Type B pancreatic cell (in vitro differentiated cells): Measurements from ENCODE around the gene TCF3. TPM values are rescaled to one million over a fixed set of nuclear protein-coding genes. Genes with fewer than 3 reads are reported as not detected.

Experiments used
- DNase-seq: peaks from one replicate; pipeline ENCODE4 v3.0.0; 2021; ENCODE audit warnings: mixed read lengths; ENCODE audit not compliant: unreplicated experiment; ENCODE audit errors: extremely low spot score
- H3K27ac Mint-ChIP-seq: 2 replicates; pipeline ENCODE4 v1.8.0; 2021; ENCODE audit warnings: mild to moderate bottlenecking, mixed read lengths
- H3K27me3 Mint-ChIP-seq: 2 replicates; pipeline ENCODE4 v1.8.0; 2021; ENCODE audit warnings: mixed read lengths
- H3K36me3 Mint-ChIP-seq: 2 replicates; pipeline ENCODE4 v1.8.0; 2021; ENCODE audit warnings: mixed read lengths
- H3K4me1 Mint-ChIP-seq: one replicate; pipeline ENCODE4 v1.8.0; 2021; ENCODE audit warnings: mixed read lengths; ENCODE audit not compliant: unreplicated experiment
- H3K4me3 Mint-ChIP-seq: 2 replicates; pipeline ENCODE4 v1.8.0; 2021; ENCODE audit warnings: mild to moderate bottlenecking, mixed read lengths
- H3K9me3 Mint-ChIP-seq: 2 replicates; pipeline ENCODE4 v1.8.0; 2021; ENCODE audit warnings: mixed read lengths
- total RNA-seq: library from RNA; stranded (reverse); gene quantifications from 2 replicates; pipeline ENCODE4 v1.2.1, GENCODE V29; 2021; ENCODE audit warnings: low replicate concordance
- TF ChIP-seq, protein P1 (sequence below): fragments of 200-600 bp; sonication (generic); conservative IDR thresholded peaks from 2 replicates; pipeline ENCODE4 v1.5.0; 2021; ENCODE audit warnings: antibody characterized with exemption, mild to moderate bottlenecking

TCF3 gene
- total RNA-seq, 1 donor from 2014 or later = 193 TPM

DNA sequence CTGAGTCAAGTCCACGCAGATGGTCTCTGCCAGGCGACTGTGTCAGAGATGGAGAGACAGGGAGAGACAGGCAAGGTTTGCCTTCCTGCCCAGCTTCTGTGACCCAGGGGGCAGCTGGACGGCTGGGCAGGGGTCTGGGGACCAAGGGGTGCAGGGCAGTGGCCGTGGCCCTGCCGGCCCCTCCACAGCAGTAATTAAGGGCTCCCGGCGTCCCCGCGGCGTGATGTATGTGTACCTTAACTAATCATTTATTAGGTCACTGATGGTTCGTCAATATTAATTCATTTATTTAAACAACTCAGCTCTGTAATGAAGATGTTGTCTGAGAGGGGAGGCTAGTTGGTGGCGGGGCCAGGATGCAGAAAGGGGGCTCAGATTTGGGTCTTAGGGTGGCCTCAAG is 28.6 kb upstream of the TCF3 start:
- Mint-ChIP-seq H3K9me3 (no peaks in the 10 kb centered on the region), H3K36me3 (no peaks in the 10 kb centered on the region), H3K27me3 (peaks cover 66% of the 10 kb centered on the region), H3K4me3 (no peak overlapping the region), H3K4me1 (no peaks in the 10 kb centered on the region), H3K27ac (no peak overlapping the region)
- TF ChIP-seq, protein P1, sequence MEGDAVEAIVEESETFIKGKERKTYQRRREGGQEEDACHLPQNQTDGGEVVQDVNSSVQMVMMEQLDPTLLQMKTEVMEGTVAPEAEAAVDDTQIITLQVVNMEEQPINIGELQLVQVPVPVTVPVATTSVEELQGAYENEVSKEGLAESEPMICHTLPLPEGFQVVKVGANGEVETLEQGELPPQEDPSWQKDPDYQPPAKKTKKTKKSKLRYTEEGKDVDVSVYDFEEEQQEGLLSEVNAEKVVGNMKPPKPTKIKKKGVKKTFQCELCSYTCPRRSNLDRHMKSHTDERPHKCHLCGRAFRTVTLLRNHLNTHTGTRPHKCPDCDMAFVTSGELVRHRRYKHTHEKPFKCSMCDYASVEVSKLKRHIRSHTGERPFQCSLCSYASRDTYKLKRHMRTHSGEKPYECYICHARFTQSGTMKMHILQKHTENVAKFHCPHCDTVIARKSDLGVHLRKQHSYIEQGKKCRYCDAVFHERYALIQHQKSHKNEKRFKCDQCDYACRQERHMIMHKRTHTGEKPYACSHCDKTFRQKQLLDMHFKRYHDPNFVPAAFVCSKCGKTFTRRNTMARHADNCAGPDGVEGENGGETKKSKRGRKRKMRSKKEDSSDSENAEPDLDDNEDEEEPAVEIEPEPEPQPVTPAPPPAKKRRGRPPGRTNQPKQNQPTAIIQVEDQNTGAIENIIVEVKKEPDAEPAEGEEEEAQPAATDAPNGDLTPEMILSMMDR = no peak
- DNase-seq = no peak

DNA sequence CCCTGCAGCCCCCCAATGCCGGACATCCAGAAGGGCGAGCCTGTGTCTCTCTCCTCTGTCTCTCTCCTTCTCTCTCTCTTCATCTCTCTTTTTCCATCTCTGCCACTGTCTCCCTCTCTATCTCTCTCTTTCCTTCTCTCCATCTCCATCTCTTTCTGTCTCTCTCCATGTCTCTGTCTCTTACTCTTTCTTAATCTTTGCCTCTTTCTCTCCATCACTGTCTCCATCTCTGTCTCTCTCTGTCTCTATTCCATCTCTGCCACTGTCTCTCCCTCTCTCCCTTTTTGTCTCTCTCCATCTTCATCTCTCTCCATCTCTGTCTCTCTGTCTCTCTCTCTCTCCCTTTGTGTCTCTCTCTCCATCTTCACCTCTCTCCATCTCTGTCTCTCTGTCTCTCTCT is 25.7 kb upstream of the TCF3 start:
- TF ChIP-seq, protein P1 = no peak
- no peak for DNase-seq
- Mint-ChIP-seq H3K4me3 (no peak overlapping the region), H3K4me1 (no peaks in the 10 kb centered on the region), H3K27me3 (peaks cover 68% of the 10 kb centered on the region), H3K9me3 (no peaks in the 10 kb centered on the region), H3K36me3 (no peaks in the 10 kb centered on the region), H3K27ac (no peak overlapping the region)

DNA sequence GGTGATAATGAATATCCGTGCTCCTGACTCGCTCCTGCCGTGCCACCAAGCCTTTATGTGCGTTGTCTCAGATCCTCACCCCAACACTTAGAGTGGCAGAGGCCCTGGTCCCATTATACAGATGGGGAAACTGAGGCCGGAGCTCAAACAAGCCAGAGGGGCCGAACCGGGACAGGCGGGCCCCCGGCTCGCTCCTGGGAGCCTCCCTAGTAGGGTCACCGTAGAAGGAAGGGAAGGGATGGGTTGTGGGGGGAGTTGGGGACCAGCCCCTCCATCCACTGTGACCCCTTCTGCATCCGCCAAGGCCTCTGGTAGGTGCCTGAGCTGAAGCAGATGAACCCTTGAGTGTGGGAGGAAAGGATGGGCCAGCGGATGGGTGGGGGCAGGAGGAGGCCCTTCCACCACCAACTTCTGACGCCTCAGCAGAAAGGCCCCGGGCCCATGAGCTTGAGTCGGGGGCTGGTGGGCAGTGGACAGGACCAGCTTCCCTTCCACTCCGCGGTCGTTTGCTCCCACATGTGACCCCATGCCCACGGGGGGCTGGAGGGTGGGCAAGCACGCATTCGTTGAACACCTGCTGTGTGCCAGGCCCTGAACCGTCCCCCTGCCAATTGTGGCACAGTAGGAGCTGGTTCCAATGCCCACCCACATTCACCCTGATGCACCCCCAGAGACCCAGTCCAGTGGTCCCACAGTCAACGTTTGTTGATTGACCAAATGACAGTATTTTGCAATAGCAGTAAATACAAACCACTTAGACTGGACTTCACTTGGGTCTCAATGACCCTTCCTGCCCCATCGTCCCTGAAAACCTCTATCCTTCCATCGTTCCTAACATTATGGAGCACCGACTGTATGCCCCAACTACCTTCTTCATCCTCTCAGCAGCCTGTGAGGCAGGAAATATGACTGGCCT is 24.2 kb upstream of the TCF3 start:
- H3K4me3 Mint-ChIP-seq = no peak overlapping the region
- no peaks in the 10 kb centered on the region for H3K36me3 Mint-ChIP-seq
- TF ChIP-seq, protein P1 = no peak
- H3K27me3 Mint-ChIP-seq = peaks cover 66% of the 10 kb centered on the region
- no peaks in the 10 kb centered on the region for H3K9me3 Mint-ChIP-seq
- H3K4me1 Mint-ChIP-seq = no peaks in the 10 kb centered on the region
- no peak for DNase-seq
- H3K27ac Mint-ChIP-seq = no peak overlapping the region

DNA sequence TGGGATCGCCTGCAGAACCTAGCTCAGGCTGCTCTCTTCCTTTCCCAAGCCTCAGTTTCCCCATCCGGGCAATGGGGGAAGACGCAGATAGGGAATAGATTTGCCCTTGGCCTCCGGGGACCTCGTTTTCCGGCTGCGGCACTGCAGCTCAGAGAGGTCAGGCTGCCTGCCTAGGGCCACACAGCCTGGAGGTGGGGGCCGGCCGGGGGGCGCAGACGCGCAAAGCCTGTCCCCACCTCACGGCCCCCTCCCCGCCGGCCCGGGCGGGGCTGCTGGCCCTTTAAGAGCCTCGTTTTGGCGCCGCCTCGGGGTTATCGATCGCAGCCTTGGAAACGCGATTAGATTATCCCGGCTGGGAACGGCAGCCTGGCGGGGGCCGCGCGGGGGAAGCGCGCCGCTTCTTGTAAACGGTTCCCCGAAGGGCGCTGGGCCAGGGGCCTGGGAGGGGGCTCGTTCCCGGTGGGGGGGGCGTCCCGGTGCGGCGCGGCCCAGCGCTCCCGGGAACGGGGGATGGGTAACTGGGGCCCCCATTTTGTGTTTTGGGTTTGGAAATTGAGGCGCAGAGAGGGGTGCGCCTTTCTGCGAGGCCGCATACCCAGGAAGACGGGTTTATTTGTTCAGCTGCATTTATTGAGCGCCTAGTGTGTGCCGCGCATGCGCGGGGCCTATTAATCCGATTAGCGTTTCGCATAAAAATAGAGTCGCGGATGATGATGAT is 23.4 kb upstream of the TCF3 start:
- TF ChIP-seq, protein P1 = no peak
- Mint-ChIP-seq H3K9me3 (no peaks in the 10 kb centered on the region), H3K4me3 (no peak overlapping the region), H3K4me1 (no peaks in the 10 kb centered on the region), H3K27ac (no peak overlapping the region), H3K36me3 (no peaks in the 10 kb centered on the region), H3K27me3 (peaks cover 67% of the 10 kb centered on the region)
- DNase-seq = no peak

DNA sequence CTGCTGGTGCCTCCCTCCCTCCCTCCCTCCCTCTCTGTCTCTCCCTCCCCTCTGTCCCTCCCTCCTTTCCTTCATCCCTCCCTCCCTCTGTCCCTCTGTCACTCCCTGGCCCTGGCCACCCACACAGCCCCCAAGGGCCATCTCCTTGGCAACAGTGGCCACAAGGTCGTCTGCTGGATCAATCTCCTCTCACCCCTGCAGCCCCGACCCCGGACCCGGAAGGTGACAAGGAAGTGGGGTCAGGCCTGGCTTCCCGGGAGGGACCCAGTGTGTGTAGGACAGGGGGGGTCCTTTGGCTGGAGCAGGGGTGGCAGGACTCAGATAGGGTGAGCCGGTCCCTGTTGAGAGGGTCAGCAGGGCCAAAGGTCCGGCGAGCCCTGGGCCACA is 21.9 kb upstream of the TCF3 start:
- TF ChIP-seq, protein P1 = no peak
- H3K4me1 Mint-ChIP-seq = no peaks in the 10 kb centered on the region

More for the DNA sequence above, 21.9 kb upstream of the TCF3 start:
- no peak overlapping the region for H3K27ac Mint-ChIP-seq
- no peak overlapping the region for H3K4me3 Mint-ChIP-seq
- DNase-seq = no peak
- H3K36me3 Mint-ChIP-seq = no peaks in the 10 kb centered on the region
- H3K27me3 Mint-ChIP-seq = peaks cover 69% of the 10 kb centered on the region
- no peaks in the 10 kb centered on the region for H3K9me3 Mint-ChIP-seq
